Measurements from ENCODE around the gene GALNT2. TPM values are rescaled to one million over a fixed set of nuclear protein-coding genes. Genes with fewer than 3 reads are reported as not detected.

The GALNT2 gene
- total and polyA plus RNA-seq, 2 of the 4 experiments (the other 2 are of a cell fraction), result 50.4 to 189 TPM

- no peak for ATAC-seq (ENCODE audit: low read depth)
- H3K27ac ChIP-seq (ENCODE audit: insufficient read depth, low read length), result no peak overlapping the region
- peaks cover 3% of the 10 kb centered on the region; the same call in 1 of the 2 replicates for H4K20me1 ChIP-seq (ENCODE audit: insufficient read depth, low read length)
- intact Hi-C loops (cut with micrococcal nuclease) (no loop called here), in situ Hi-C loops (cut with MboI; ENCODE audit: low sequenced_read_pairs) (loop anchor here (25.0 kb wide), 1 partner anchor 763 kb away; the partner anchor contains the start of gene C1orf198), dilution Hi-C loops (cut with HindIII; ENCODE audit: low sequenced_read_pairs, unreplicated experiment) (no loop called here)
- H3K79me1 ChIP-seq (ENCODE audit: low read depth in 1 of 2, low read length in 2 of 2), result peaks cover 50 to 67% of the 10 kb centered on the region in 2 experiments
- POLR2A ChIA-PET (ENCODE audit: unreplicated experiment), result no interaction called here
- no peak overlapping the region for H2AK9ac ChIP-seq (replicated peaks; ENCODE audit: low read depth, low read length, poor library complexity)
- no peak overlapping the region for H3K23ac ChIP-seq (ENCODE audit: low read depth, low read length)
- CTCF ChIA-PET, result no interaction called here
- no peak for DNase-seq
- 100% methylated on average over 1 of the region's 1 CpG; no CpG with 5 or more reads in 1 of the 2 experiments for WGBS, 2 experiments (ENCODE audit: extremely low coverage in 2 of 2, insufficient read length in 1 of 2)
- H3K9me1 ChIP-seq (ENCODE audit: insufficient read depth, low read length), result peaks cover 20% of the 10 kb centered on the region
- H3K27me3 ChIP-seq (ENCODE audit: control insufficient read depth, insufficient read depth, low read length), result no peaks in the 10 kb centered on the region
- peaks cover 21% of the 10 kb centered on the region for H3K4me1 ChIP-seq (ENCODE audit: control insufficient read depth, insufficient read depth, low read length)
- TF ChIP-seq BHLHE40 (IDR thresholded peaks at IDR 0.05; ENCODE audit: low read depth, low read length), result no peak
- TF ChIP-seq SMC3 (IDR thresholded peaks at IDR 0.05; ENCODE audit: low read depth, low read length), result no peak
- no peak for TF ChIP-seq FOS (IDR thresholded peaks at IDR 0.05; ENCODE audit: low read depth, low read length)
- TF ChIP-seq MAFK (IDR thresholded peaks at IDR 0.05; ENCODE audit: low read depth, low read length), result no peak
- no peak for TF ChIP-seq POLR2A (IDR thresholded peaks at IDR 0.05; ENCODE audit: low read depth, low read length)
- no peak for TF ChIP-seq NFE2L2 (IDR thresholded peaks at IDR 0.05; ENCODE audit: low read depth, low read length)
- TF ChIP-seq CTCF (conservative IDR thresholded peaks at IDR 0.05; ENCODE audit: low read depth, low read length), result no peak
- no peak for TF ChIP-seq ELK1 (IDR thresholded peaks at IDR 0.05; ENCODE audit: borderline replicate concordance, low read depth, low read length)
- no peak for TF ChIP-seq RAD21 (IDR thresholded peaks at IDR 0.05; ENCODE audit: low read length)
- TF ChIP-seq MAZ (IDR thresholded peaks at IDR 0.05; ENCODE audit: borderline replicate concordance, low read depth, low read length), result no peak
- TF ChIP-seq RFX5 (IDR thresholded peaks at IDR 0.05; ENCODE audit: low read depth, low read length), result no peak
- no peak for TF ChIP-seq MXI1 (IDR thresholded peaks at IDR 0.05; ENCODE audit: borderline replicate concordance, low read depth, low read length)
- no peak for TF ChIP-seq CEBPB (IDR thresholded peaks at IDR 0.05; ENCODE audit: low read depth, low read length)
- TF ChIP-seq CHD1 (IDR thresholded peaks at IDR 0.05; ENCODE audit: low read depth, low read length), result no peak
- no peak for TF ChIP-seq USF2 (IDR thresholded peaks at IDR 0.05; ENCODE audit: low read depth, low read length)
- no peak for TF ChIP-seq RCOR1 (IDR thresholded peaks at IDR 0.05; ENCODE audit: insufficient replicate concordance, low read length)
- H3K9me3 ChIP-seq (ENCODE audit: control insufficient read depth, insufficient read depth, low read length), result no peaks in the 10 kb centered on the region
- H3K4ac ChIP-seq (ENCODE audit: low read depth, low read length), result no peak overlapping the region
- no peak overlapping the region for H2AFZ ChIP-seq (replicated peaks; ENCODE audit: low read length, poor library complexity)
- H4K8ac ChIP-seq (ENCODE audit: low read depth in 2 of 2, low read length in 2 of 2), result no peak overlapping the region
- H3K36me3 ChIP-seq (ENCODE audit: control insufficient read depth, insufficient read depth, low read length), result peaks cover 5% of the 10 kb centered on the region; the same call in 1 of the 2 replicates
- no peak overlapping the region for H2BK20ac ChIP-seq (ENCODE audit: low read depth, low read length)
- no peak overlapping the region for H4K5ac ChIP-seq (ENCODE audit: low read depth, low read length)
- no peak overlapping the region for H2BK5ac ChIP-seq (ENCODE audit: low read depth, low read length, poor library complexity, severe bottlenecking)
- no peak overlapping the region for H3K14ac ChIP-seq (replicated peaks; ENCODE audit: low read depth, low read length)
- H3K4me2 ChIP-seq (ENCODE audit: low read depth, low read length), result no peak overlapping the region
- H3K18ac ChIP-seq (ENCODE audit: low read depth, low read length), result no peak overlapping the region
- no peak overlapping the region for H3K56ac ChIP-seq (ENCODE audit: extremely low read depth, insufficient read depth, low read length)
- no TSS peak for BruUV-seq (replicated peaks)
- no peak overlapping the region for H2BK120ac ChIP-seq (ENCODE audit: low read depth, low read length)
- H3K9ac ChIP-seq (ENCODE audit: low read depth, low read length), result no peak overlapping the region
- H2BK15ac ChIP-seq (ENCODE audit: low read depth, low read length), result no peak overlapping the region
- H2AK5ac ChIP-seq (ENCODE audit: low read depth, low read length), result no peak overlapping the region; the same call in 1 of the 2 replicates
- no peak overlapping the region for H3K4me3 ChIP-seq (ENCODE audit: insufficient read depth, low read depth, low read length)
- H4K91ac ChIP-seq (ENCODE audit: insufficient read depth, low read depth, low read length), result no peak overlapping the region
These were observed 32.4 kb downstream of the GALNT2 start for GRCh38 chr1:230099465-230099864.

Data from IMR-90 (cell line).